GM18868 (cell line): ENCODE data around the gene SEMA4B.

Experiments used
- ATAC-seq: cut with Tn5 transposase; IDR thresholded peaks from one replicate; pipeline ENCODE4 v1.9.1; 2021; ENCODE audit warnings: mild to moderate bottlenecking, moderate library complexity; ENCODE audit not compliant: unreplicated experiment

The SEMA4B gene

DNA sequence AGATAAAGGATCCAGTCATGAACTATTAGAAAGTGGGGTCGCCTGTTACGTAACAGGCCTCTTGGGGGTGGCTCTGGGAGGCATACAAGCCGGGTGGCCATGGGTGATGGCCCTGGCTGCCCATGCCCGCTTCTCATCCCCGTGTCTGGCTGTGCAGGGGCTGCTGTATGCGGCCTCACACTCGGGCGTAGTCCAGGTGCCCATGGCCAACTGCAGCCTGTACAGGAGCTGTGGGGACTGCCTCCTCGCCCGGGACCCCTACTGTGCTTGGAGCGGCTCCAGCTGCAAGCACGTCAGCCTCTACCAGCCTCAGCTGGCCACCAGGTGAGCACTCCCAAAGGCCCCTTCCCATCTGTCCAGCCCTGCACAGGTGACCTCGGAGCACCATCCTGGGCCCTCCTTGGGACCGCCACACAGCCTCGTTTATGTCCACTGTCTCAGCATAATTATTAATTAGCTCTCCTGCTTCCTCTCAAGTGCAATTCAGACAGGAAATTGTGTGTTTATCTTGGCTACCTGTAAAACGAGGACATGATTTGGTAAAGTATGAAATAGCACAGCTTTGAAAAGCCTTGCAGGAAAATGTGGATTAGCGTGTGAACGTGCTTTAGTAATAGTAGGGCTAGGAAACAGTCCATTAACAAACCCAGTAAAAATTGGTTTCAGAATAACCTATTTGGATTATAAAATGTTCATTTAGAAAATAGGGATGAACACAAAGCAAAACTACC, 24.5 kb downstream of the SEMA4B start:
- no peak for ATAC-seq

DNA sequence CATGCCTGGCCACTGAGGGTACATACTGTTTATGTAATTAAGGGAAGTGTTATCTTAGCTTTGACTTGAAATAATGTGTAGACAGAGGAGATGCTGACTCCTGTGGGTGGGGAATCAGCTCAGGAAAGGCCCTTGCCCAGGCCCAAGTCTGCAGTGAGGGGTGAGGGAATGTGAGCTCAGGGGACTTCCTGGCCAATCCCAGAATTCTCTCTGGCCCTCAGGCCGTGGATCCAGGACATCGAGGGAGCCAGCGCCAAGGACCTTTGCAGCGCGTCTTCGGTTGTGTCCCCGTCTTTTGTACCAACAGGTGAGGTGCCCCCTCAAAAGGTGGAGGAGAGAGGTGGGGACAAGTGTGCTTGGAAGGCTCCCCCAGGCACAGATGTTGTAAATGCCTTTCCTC, 26.2 kb downstream of the SEMA4B start:
- no peak for ATAC-seq

DNA sequence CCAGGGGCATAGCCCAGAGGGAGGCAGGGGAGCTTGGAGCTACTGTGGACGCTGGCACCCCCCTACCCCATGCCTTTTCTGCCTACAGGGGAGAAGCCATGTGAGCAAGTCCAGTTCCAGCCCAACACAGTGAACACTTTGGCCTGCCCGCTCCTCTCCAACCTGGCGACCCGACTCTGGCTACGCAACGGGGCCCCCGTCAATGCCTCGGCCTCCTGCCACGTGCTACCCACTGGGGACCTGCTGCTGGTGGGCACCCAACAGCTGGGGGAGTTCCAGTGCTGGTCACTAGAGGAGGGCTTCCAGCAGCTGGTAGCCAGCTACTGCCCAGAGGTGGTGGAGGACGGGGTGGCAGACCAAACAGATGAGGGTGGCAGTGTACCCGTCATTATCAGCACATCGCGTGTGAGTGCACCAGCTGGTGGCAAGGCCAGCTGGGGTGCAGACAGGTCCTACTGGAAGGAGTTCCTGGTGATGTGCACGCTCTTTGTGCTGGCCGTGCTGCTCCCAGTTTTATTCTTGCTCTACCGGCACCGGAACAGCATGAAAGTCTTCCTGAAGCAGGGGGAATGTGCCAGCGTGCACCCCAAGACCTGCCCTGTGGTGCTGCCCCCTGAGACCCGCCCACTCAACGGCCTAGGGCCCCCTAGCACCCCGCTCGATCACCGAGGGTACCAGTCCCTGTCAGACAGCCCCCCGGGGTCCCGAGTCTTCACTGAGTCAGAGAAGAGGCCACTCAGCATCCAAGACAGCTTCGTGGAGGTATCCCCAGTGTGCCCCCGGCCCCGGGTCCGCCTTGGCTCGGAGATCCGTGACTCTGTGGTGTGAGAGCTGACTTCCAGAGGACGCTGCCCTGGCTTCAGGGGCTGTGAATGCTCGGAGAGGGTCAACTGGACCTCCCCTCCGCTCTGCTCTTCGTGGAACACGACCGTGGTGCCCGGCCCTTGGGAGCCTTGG, 27.0 kb downstream of the SEMA4B start:
- no peak for ATAC-seq

DNA sequence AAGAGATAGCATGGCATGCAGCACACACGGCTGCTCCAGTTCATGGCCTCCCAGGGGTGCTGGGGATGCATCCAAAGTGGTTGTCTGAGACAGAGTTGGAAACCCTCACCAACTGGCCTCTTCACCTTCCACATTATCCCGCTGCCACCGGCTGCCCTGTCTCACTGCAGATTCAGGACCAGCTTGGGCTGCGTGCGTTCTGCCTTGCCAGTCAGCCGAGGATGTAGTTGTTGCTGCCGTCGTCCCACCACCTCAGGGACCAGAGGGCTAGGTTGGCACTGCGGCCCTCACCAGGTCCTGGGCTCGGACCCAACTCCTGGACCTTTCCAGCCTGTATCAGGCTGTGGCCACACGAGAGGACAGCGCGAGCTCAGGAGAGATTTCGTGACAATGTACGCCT, 27.8 kb downstream of the SEMA4B start:
- no peak for ATAC-seq

DNA sequence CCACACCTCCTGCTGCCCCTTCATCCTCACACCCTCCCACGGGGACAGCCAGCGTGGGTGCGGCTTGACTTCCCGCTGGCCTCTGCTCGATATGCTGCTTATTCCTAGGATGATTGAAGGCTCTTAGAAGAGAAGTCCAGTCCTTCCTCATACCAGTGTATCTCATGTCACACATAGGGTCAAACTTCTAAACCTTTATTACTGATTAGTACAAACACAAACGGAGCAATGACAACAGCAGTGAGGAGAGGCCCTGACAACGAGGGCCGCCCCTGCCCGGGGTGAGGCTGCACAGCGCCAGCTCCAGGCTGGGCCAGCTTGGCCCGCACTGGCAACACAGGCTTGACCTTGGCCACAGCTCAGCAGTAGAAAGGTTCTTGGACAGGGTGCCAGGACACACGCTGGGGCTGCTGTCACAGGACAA, 29.0 kb downstream of the SEMA4B start:
- ATAC-seq, result no peak

DNA sequence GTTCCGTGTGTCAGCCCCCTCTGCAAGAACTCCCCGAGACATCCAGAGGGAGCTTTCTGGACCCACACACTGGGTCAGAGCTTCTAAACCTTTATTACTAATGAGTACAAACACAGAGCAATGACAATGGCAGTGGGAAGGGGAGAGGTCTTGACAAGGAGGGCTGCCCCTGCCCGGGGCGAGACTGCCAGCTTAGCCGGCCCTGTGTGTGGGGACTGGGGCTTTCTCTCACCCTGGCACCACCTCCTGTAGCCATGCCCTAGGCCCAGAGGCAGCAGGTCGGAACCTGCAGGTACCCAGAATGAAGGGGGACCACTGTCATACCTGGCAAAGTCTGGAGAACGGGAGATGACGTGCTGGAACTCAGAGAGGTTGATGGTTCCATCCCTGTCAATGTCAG, 29.5 kb downstream of the SEMA4B start:
- no peak for ATAC-seq

DNA sequence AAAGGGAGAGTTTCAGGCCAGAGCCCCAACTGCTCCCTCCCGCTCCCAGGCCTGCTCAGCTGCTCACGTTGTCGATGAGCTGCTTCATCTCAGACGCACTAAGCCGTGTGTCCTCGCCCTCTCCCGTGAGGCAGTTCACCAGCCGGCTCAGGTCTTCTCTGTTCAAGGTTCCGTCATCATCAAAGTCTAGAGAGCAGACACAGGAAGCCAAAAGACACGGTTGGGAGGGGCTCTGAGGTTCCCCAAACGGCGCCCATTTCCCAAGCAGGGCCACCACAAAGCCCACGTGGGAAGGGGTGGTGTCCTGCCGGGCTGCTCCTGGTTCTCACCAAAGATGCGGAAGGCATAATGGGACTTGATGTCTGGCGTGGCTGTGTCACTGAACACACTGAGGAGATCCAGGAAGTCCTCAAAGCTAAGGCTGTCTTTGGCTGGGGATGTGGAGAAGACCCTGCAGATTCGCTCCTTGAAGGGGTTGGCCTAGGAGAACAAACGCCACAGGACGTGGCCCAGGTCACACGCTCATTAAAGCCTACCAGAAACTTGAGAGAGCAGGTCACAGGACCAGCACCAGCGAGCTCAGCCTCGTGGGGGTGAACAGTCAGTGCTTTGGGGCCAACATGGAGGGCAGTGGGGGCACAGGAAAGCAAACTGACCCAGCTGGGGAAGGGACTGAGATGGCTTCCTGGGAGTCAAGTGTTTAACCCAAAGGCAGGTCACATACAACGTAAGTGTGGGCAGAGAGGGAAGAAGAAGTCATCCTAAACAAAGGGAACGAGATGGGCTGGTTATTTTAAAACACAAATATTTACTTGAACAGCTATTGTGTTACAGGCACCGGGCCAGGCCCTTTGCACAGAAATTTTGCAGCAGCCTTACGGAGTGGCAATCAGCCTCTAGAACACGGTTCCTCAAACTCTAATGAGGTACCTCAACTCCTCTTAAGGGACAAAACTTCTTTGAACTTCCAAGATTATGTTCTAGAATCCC, 30.2 kb downstream of the SEMA4B start:
- no peak for ATAC-seq

DNA sequence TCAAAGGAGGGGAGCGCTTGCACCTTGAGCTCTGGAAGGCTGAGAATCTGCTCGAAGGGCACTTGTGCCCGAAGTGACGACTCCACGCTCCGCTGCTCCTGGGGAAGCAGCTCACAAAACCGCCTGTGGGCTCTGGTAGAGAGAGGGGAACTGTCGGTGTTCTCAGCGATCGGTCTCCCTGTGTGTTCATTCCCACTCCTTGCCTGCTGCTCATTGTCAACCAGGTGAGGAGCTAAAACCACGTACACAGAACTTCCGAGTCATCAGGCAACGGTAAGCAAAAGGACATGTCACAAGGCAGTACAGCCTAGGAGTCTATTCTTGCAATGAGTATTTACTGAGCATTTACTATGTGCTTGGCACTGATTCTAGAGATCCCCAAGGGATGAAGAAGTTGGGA, 31.1 kb downstream of the SEMA4B start:
- no peak for ATAC-seq

DNA sequence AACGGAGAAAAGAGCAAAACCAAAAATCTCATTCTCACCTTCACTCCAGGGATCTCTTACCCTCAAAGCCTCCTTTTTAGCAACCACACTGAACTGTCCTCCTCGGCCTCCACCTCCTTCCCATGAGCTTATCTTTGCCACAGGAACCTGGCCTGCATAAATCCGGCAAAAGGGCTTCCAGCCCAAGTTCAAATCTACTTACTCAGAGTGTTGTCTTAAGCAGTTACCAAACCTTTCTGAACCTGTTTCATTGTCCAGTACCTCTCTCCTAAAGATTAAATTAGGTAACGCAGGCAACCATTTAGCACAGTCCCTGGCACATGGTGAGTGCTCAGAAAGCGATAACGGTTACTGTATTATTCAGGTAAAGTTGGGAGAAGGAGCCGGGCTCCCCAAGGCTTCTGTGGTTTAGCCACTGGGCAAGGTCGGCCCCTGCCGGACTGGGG, 31.8 kb downstream of the SEMA4B start:
- ATAC-seq, result no peak

DNA sequence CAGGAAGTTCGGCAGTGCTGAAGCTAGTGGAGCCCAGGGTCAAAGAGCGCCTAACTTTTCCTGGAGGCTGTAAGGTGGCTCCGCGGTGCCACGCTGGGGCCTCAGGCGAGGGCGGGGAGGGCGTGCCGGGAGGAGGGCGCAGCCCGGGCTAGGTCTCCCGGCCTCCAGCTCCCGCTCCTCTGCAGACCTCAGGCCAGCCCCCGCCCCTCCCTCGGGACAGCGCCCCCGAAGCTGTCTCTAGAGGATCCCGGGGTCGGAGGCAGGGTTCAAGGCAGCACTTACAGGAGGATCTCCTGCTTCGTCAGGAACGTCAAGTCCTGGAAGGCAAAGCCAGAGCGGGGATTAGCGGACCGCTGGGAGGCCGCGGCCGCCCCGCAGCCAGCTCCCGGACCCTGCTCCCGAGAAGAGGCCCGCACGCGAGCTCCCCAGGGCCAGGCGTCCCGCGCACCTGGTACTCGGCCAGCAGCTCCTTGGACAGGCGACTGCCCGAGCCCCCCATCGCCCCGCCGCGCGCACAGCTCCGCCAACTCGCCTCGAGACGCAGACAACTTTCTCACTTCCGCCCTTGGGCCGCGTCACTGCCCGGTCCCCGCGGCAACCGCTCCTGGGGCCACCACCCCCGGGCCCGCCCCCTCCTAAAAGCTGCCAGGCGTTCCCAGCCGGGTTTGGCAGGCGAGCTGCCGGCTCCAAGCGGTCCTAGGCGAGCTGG, 32.4 kb downstream of the SEMA4B start, which contains the start of gene CIB1:
Gene CIB1, minus strand, starts transcription at position 555 of the 709 bp plus-strand sequence. Its CDS starts 56 bp downstream, at position 499.
- ATAC-seq, result peak; percentile 94

DNA sequence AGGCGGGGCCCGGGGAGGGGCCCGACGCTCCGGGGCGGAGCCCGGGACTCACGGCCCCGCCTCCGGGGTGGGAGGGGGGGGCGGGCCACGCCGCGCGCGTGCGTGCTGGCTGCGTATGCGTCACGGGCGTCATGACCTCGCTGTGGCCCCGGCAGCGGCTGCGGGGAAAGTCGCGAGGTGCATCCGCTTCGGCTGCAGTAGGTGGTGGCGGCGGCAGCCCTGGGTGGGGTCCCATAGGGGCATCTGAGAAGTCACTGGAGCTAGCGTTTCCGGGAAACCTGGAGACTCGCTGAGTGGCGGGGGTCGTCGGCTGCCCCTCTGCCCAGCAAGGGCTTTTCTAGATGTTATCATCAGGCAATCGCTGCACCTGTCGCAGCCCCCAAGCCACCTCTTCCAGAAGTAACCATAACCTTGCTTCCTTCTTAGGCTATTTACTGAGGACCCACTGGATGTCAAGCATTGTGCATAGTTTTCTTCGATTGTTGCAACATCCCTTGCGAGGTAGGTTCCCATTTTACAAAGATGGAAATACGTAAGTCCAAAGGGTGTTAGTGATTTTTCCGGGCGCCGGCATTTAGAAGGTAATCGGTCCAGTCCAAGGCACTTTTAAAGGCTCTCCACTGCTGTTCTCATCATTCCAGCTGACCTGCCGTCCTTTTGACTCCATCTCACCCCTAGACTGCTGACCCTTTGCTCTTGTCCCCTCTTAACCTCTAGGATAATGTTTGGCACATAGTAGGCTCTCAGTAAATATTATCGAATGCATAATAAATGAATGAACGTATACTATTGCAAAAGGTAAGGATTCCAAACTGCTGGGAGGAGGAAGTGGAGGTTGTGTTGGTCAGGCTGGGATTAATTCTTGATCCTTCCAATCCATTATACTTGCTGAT, 33.2 kb downstream of the SEMA4B start, which contains the start of gene GDPGP1:
Gene GDPGP1, plus strand, starts transcription at position 114 of the 893 bp plus-strand sequence. CDS start 6,700 bp downstream, outside the sequence.
- ATAC-seq, result peak; percentile 75

DNA sequence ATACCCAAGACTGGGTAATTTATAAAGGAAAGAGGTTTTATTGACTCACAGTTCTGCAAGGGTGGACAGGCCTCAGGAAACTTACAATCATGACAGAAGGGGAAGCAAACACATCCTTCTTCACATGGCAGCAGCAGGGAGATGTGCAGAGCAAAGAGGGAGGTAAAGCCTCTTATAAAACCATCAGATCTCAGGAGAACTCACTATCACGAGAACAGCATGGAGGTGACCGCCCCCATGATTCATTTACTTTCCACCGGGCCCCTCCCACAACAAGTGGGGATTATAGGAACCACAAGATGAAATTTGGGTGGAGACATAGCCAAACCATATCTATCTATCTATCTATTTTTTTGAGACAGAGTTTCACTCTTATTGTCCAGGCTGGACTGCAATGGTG, 38.2 kb downstream of the SEMA4B start:
- no peak for ATAC-seq

DNA sequence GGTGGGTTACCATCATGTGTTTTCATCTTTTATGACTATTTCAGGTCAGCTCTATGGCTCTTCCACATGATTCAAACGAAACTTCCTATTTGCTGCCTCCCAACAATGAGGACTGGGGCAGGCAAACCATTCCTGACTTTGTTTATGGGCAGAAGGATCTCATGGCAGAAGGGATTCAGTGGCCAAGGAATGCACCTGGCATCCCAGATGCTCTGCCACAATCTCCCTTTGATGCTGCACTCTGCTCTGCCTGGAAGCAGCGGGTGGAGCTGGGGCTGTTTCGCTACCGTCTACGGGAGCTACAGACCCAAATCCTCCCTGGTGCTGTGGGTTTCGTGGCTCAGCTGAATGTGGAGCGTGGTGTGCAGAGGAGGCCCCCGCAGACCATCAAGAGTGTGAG, 39.7 kb downstream of the SEMA4B start:
- ATAC-seq, result no peak

DNA sequence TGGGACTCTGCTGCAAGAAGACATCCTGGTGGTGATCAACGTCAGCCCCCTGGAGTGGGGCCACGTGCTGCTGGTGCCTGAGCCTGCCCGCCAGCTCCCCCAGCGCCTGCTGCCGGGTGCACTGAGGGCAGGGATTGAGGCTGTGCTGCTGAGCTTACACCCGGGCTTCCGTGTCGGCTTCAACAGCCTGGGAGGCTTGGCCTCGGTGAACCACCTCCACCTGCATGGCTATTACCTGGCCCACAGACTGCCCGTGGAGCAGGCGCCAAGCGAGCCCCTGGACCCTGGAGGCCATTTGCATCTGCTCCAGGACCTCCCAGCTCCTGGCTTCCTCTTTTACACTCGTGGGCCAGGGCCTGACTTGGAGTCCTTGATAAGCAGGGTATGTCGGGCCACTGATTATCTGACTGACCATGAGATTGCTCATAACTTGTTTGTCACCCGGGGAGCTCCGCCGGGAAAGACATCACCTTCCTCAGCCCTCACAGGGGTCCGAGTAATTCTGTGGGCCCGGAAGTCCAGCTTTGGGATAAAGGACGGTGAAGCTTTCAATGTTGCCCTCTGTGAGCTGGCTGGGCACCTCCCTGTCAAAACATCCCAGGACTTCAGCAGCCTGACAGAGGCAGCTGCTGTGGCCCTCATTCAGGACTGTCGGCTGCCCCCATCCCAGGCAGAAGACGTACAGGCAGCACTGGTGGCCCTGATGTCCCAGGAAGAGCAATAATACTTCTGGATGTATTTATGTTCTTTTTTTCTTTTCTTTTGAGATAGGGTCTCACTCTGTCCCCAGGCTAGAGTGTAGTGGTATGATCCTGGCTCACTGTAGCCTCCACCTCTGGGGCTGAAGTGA, 40.4 kb downstream of the SEMA4B start:
- no peak for ATAC-seq

DNA sequence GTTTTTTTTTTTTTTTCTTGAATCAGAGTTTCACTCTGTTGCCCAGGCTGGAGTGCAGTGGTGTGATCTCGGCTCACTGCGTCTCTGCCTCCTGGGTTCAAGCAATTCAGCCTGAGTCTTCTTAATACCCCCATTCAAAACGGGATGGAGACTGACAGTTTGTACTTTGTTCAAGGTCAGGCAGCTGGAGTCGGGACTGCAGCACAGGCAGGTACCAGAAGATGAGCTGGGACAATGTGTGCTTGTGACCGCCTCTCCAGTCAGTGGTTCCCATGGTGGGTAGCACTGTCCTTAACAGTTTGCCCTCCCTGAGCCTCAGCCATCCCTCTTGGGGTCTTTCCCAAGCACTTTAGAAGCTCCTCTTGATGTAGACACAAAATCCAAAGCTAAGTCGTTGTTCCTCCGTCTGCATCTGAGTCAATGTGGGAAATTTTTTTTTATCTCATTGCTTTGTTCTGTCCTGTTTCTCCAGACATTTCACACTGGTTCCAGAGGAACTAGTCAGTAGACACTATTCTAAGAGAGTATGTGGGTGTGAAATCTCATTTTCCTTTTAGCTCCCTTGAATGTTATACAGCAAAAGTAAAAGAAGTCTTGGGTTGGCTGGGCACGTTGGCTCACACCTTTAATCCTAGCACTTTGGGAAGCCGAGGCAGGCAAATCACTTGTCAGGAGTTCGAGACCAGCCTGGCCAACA, 43.0 kb downstream of the SEMA4B start:
- ATAC-seq, result no peak

DNA sequence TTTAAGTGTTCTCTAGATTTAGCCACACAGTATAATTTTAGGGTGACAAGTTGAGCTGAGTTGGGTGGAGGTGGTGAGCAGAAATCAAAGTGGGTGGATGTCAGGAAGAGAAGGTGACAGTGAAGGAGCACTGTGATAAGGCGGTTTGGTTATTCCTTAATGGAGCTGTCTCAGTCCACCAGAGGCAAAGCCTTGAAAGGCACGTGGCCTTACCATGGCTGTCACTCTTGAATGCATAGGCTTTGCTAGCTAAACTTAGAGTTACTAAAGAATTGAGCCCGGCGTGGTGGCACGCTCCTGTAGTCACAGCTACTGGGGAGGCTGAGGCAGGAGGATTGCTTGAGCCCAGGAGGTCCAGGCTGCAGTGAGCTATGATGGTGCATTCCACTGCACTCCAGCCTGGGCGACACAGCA, 47.7 kb downstream of the SEMA4B start:
- no peak for ATAC-seq

DNA sequence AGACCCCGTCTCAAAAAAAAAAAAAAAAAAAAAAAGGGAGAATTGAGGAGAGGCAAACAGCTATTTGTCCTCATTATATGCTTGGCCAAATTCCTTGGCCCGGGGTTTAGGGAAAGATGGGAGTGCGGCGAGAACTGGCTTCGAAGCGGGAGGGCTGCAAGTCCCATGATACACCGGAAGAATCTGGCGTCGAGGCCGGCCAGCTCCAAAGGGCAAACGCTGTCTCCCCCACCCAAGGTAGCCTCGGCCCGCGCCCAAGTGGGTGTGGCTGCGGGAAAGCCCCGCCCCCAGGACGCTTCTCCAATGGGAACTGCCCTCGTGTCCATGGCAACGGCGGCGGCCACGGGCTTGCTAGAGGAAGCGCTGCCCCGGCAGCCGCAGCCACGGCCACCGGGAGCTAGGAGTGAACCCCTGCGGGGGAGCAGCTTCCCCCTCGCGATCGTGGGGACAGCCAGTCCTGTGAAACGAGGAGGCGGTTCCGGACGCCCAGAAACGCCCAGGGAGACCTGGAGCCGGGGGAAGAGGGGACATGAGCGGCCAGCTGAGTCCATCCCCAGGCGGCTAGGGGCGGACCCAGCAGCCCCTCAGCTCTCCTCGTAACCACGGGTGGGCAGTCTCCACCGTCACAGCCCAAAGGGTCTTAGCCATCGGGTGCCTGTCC, 48.2 kb downstream of the SEMA4B start, which contains the start of gene TTLL13:
Gene TTLL13, plus strand, starts transcription at position 354 of the 661 bp plus-strand sequence. CDS start 1,075 bp downstream, outside the sequence.
- ATAC-seq, result peak; percentile 80
